GM23338 (cell line): ENCODE results near the gene UST. TPM values are rescaled to one million over a fixed set of nuclear protein-coding genes. Genes with fewer than 3 reads are reported as not detected.

Source experiments
- ATAC-seq: fragments of 200-7000 bp; cut with Tn5 transposase; 3 replicates; pipeline ENCODE4 v1.9.1; 2020
- DNase-seq: peaks from one replicate; pipeline ENCODE4 v3.0.0-alpha.2; 2015; ENCODE audit warnings: low spot score
- H2AFZ ChIP-seq: fragments of 200-600 bp; sonication (generic); 2 replicates; pipeline ENCODE4 v1.8.0; 2016; ENCODE audit warnings: antibody characterized with exemption, mild to moderate bottlenecking, moderate library complexity
- H3F3A ChIP-seq: fragments of 200-600 bp; sonication (generic); replicated peaks from 2 replicates; pipeline ENCODE4 v1.8.0; 2017; ENCODE audit warnings: antibody characterized with exemption, mixed run types, low read depth
- H3K27ac ChIP-seq: fragments of 200-600 bp; sonication (generic); 2 replicates; pipeline ENCODE4 v1.6.1; 2016; ENCODE audit warnings: low read depth
- H3K27me3 ChIP-seq: fragments of 200-600 bp; sonication (generic); 2 replicates; pipeline ENCODE4 v1.8.0; 2016; ENCODE audit warnings: mild to moderate bottlenecking, mixed run types, moderate library complexity; ENCODE audit not compliant: insufficient read depth
- H3K36me3 ChIP-seq: fragments of 200-600 bp; sonication (generic); 2 replicates; pipeline ENCODE4 v1.8.0; 2016; ENCODE audit warnings: mild to moderate bottlenecking; ENCODE audit not compliant: insufficient read depth
- H3K4me1 ChIP-seq: fragments of 200-600 bp; sonication (generic); 2 replicates; pipeline ENCODE4 v1.8.0; 2016; ENCODE audit warnings: mild to moderate bottlenecking, moderate library complexity; ENCODE audit not compliant: insufficient read depth
- H3K4me2 ChIP-seq: fragments of 200-600 bp; sonication (generic); 2 replicates; pipeline ENCODE4 v1.7.1; 2017; ENCODE audit warnings: mixed run types
- H3K4me3 ChIP-seq: fragments of 200-600 bp; sonication (generic); 2 replicates; pipeline ENCODE4 v1.6.1; 2016; ENCODE audit warnings: mixed run types
- H3K79me2 ChIP-seq: fragments of 200-600 bp; sonication (generic); replicated peaks from 2 replicates; pipeline ENCODE4 v1.8.0; 2017; ENCODE audit warnings: mild to moderate bottlenecking; ENCODE audit not compliant: insufficient read depth
- H3K9me2 ChIP-seq: fragments of 200-600 bp; sonication (generic); 2 replicates; pipeline ENCODE4 v1.8.0; 2017; ENCODE audit not compliant: insufficient read depth
- H4K20me1 ChIP-seq: fragments of 200-600 bp; sonication (generic); replicated peaks from 2 replicates; pipeline ENCODE4 v1.8.0; 2017; ENCODE audit warnings: mild to moderate bottlenecking; ENCODE audit not compliant: insufficient read depth
- H3K27ac Mint-ChIP-seq: 2 replicates; pipeline ENCODE4 v1.8.0; 2020; ENCODE audit warnings: inconsistent platforms, mild to moderate bottlenecking, moderate library complexity, mixed read lengths
- H3K27me3 Mint-ChIP-seq: 3 replicates; pipeline ENCODE4 v1.8.0; 2022; ENCODE audit warnings: low read depth, mild to moderate bottlenecking, moderate library complexity, mixed read lengths, inconsistent platforms; ENCODE audit not compliant: insufficient read depth, poor library complexity
- H3K36me3 Mint-ChIP-seq: 3 replicates; pipeline ENCODE4 v1.8.0; 2021; ENCODE audit warnings: low read depth, mild to moderate bottlenecking, inconsistent platforms, moderate library complexity, mixed read lengths
- H3K4me1 Mint-ChIP-seq: 3 replicates; pipeline ENCODE4 v1.8.0; 2020; ENCODE audit warnings: mild to moderate bottlenecking, inconsistent platforms, mixed read lengths
- H3K4me3 Mint-ChIP-seq: 3 replicates; pipeline ENCODE4 v1.8.0; 2021; ENCODE audit warnings: moderate library complexity, mild to moderate bottlenecking, inconsistent platforms, mixed read lengths
- H3K9me3 Mint-ChIP-seq: 3 replicates; pipeline ENCODE4 v1.8.0; 2020; ENCODE audit warnings: moderate library complexity, mild to moderate bottlenecking, inconsistent platforms, mixed read lengths
- POLR2AphosphoS5 ChIP-seq: IDR thresholded peaks from 2 replicates; pipeline ENCODE4 v1.6.1; 2016; ENCODE audit warnings: antibody characterized with exemption, low read depth
- ZNF114 ChIP-seq: fragments of 250-450 bp; sonication (Bioruptor Pico); IDR thresholded peaks from 2 replicates; pipeline ENCODE4 v1.5.0; 2020; ENCODE audit warnings: mild to moderate bottlenecking, moderate library complexity
- polyA plus RNA-seq: library from polyadenylated mRNA; unstranded; fragments of >200 nt; fragmentation: Nextera tagmentation; extraction: Ambion mirVana; gene quantifications from 2 replicates; pipeline ENCODE4 v1.2.1, GENCODE V29; 2016
- total RNA-seq: library from RNA; depleted of rRNA; stranded (reverse); fragments of >200 nt; shearing (Covaris generic); gene quantifications from 2 replicates; pipeline ENCODE4 v1.2.3, GENCODE V29; 2014
- TF ChIP-seq, protein P1 (sequence below): fragments of 250-450 bp; sonication (Bioruptor Pico); IDR thresholded peaks from 2 replicates; pipeline ENCODE4 v1.5.0; 2020; ENCODE audit warnings: mild to moderate bottlenecking, moderate library complexity
- TF ChIP-seq, protein P2 (sequence below): IDR thresholded peaks from 2 replicates; pipeline ENCODE4 v1.6.1; 2016; ENCODE audit warnings: antibody characterized with exemption
- TF ChIP-seq, protein P3 (sequence below), 2 experiments: fragments of 200-600 bp in 1 of 2; sonication (generic) in 1 of 2; conservative IDR thresholded peaks; 2 replicates each; pipeline versions ENCODE4 v1.5.1 to v1.6.1; 2016 to 2017; ENCODE audit warnings: antibody characterized with exemption in 2 of 2, low read depth in 2 of 2, mild to moderate bottlenecking in 2 of 2, moderate library complexity in 1 of 2
- TF ChIP-seq, protein P4 (sequence below): IDR thresholded peaks from one replicate; pipeline ENCODE4 v1.6.1; 2018; ENCODE audit warnings: antibody characterized with exemption; ENCODE audit not compliant: unreplicated experiment

The UST gene
- total and polyA plus RNA-seq, 2 experiments from 2014 or later = 12.6 to 33.0 TPM

DNA sequence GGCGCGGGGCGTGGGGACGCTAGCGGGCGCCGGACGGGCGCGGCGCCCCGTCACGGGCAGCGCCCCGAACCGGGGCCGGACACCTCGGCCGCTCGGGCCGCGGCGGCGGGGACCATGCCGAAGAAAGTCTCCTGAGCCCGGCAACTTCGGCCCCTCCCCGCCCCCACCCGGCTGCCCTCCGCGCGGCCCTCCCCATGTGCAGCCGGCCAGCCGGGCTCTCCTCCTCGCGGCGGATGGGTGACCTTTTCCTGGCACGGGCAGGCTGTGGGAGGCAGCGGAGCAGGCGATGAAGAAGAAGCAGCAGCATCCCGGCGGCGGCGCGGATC lies 278 bp downstream of the UST start:
- Histone ChIP-seq H3K27ac (no peak overlapping the region), H3K79me2 (peaks cover 44% of the 10 kb centered on the region), H3K4me2 (peak overlapping the region; percentile 79), H3F3A (no peaks in the 10 kb centered on the region), H3K27me3 (peaks cover 12% of the 10 kb centered on the region; the same call in 1 of the 2 replicates), H4K20me1 (peaks cover 32% of the 10 kb centered on the region), H3K4me1 (peaks cover 35% of the 10 kb centered on the region), H3K4me3 (peak overlapping the region; percentile 68), H3K9me2 (no peaks in the 10 kb centered on the region), H2AFZ (no peak overlapping the region), H3K36me3 (no peaks in the 10 kb centered on the region; the same call in 1 of the 2 replicates)
- Mint-ChIP-seq H3K4me1 (peaks cover 56% of the 10 kb centered on the region), H3K36me3 (peaks cover 12% of the 10 kb centered on the region), H3K4me3 (peak overlapping the region; percentile 94), H3K27ac (no peak overlapping the region), H3K27me3 (peaks cover 11% of the 10 kb centered on the region), H3K9me3 (no peaks in the 10 kb centered on the region)
- no peak for TF ChIP-seq ZNF114 (CRISPR knock-in tag)
- ATAC-seq (peak; percentile 8), DNase-seq (peak; percentile 49)

DNA sequence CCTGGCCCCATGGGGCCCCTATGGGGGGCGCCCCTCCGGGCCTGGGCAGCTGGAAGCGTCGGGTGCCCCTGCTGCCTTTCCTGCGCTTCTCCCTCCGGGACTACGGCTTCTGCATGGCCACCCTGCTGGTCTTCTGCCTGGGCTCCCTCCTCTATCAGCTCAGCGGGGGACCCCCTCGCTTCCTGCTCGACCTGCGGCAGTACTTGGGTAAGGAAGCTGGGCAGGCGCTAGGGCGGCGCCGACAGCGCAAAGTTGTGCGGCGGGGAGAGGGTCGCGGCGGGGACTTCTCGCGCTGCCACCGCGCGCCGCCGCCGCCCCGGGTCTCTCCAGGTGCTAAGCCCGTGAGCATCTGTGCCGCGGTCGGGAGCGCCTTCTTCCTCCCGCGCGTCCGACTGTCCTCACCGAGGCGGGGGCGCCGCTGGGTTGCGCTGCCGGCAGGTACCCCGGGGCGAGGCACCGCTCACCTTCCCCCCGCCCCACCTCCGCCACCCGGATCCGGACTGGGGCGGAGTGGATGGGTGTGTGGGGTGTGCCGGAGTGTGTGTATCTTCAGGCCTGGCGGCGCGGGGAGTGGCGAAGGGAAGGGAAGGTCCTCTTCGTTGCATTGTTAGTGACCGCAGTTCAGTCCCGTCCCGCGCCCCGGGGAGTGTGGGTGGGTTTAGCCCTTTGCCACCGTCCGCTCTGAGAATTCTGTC lies 788 bp downstream of the UST start:
- H3K27ac ChIP-seq = no peak overlapping the region

More for the DNA sequence above, 788 bp downstream of the UST start:
- H3K4me2 ChIP-seq = peak overlapping the region; percentile 79
- peaks cover 12% of the 10 kb centered on the region; the same call in 1 of the 2 replicates for H3K27me3 ChIP-seq
- 0 out of 2 replicates have a peak overlapping the region, but pooled peaks have one; percentile 16 for H2AFZ ChIP-seq
- Mint-ChIP-seq H3K4me3 (peak overlapping the region; percentile 94), H3K36me3 (peaks cover 12% of the 10 kb centered on the region), H3K27me3 (peaks cover 11% of the 10 kb centered on the region), H3K27ac (no peak overlapping the region), H3K9me3 (no peaks in the 10 kb centered on the region), H3K4me1 (peaks cover 59% of the 10 kb centered on the region)
- no peaks in the 10 kb centered on the region; the same call in 1 of the 2 replicates for H3K36me3 ChIP-seq
- no peaks in the 10 kb centered on the region for H3K9me2 ChIP-seq
- H3K79me2 ChIP-seq = peaks cover 49% of the 10 kb centered on the region
- peak overlapping the region; percentile 68 for H3K4me3 ChIP-seq
- ATAC-seq = peak; percentile 61
- no peaks in the 10 kb centered on the region for H3F3A ChIP-seq
- peak; percentile 89 for DNase-seq
- TF ChIP-seq POLR2AphosphoS5 = peak; percentile 19; the same call in 1 of the 2 replicates
- TF ChIP-seq, protein P1, sequence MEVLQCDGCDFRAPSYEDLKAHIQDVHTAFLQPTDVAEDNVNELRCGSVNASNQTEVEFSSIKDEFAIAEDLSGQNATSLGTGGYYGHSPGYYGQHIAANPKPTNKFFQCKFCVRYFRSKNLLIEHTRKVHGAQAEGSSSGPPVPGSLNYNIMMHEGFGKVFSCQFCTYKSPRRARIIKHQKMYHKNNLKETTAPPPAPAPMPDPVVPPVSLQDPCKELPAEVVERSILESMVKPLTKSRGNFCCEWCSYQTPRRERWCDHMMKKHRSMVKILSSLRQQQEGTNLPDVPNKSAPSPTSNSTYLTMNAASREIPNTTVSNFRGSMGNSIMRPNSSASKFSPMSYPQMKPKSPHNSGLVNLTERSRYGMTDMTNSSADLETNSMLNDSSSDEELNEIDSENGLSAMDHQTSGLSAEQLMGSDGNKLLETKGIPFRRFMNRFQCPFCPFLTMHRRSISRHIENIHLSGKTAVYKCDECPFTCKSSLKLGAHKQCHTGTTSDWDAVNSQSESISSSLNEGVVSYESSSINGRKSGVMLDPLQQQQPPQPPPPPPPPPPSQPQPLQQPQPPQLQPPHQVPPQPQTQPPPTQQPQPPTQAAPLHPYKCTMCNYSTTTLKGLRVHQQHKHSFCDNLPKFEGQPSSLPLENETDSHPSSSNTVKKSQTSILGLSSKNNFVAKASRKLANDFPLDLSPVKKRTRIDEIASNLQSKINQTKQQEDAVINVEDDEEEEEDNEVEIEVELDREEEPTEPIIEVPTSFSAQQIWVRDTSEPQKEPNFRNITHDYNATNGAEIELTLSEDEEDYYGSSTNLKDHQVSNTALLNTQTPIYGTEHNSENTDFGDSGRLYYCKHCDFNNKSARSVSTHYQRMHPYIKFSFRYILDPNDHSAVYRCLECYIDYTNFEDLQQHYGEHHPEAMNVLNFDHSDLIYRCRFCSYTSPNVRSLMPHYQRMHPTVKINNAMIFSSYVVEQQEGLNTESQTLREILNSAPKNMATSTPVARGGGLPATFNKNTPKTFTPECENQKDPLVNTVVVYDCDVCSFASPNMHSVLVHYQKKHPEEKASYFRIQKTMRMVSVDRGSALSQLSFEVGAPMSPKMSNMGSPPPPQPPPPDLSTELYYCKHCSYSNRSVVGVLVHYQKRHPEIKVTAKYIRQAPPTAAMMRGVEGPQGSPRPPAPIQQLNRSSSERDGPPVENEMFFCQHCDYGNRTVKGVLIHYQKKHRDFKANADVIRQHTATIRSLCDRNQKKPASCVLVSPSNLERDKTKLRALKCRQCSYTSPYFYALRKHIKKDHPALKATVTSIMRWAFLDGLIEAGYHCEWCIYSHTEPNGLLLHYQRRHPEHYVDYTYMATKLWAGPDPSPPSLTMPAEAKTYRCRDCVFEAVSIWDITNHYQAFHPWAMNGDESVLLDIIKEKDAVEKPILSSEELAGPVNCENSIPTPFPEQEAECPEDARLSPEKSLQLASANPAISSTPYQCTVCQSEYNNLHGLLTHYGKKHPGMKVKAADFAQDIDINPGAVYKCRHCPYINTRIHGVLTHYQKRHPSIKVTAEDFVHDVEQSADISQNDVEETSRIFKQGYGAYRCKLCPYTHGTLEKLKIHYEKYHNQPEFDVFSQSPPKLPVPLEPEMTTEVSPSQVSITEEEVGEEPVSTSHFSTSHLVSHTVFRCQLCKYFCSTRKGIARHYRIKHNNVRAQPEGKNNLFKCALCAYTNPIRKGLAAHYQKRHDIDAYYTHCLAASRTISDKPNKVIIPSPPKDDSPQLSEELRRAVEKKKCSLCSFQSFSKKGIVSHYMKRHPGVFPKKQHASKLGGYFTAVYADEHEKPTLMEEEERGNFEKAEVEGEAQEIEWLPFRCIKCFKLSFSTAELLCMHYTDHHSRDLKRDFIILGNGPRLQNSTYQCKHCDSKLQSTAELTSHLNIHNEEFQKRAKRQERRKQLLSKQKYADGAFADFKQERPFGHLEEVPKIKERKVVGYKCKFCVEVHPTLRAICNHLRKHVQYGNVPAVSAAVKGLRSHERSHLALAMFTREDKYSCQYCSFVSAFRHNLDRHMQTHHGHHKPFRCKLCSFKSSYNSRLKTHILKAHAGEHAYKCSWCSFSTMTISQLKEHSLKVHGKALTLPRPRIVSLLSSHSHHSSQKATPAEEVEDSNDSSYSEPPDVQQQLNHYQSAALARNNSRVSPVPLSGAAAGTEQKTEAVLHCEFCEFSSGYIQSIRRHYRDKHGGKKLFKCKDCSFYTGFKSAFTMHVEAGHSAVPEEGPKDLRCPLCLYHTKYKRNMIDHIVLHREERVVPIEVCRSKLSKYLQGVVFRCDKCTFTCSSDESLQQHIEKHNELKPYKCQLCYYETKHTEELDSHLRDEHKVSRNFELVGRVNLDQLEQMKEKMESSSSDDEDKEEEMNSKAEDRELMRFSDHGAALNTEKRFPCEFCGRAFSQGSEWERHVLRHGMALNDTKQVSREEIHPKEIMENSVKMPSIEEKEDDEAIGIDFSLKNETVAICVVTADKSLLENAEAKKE = no peak
- TF ChIP-seq, protein P2, sequence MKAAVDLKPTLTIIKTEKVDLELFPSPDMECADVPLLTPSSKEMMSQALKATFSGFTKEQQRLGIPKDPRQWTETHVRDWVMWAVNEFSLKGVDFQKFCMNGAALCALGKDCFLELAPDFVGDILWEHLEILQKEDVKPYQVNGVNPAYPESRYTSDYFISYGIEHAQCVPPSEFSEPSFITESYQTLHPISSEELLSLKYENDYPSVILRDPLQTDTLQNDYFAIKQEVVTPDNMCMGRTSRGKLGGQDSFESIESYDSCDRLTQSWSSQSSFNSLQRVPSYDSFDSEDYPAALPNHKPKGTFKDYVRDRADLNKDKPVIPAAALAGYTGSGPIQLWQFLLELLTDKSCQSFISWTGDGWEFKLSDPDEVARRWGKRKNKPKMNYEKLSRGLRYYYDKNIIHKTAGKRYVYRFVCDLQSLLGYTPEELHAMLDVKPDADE = peak; percentile 54; the same call in 1 of the 2 replicates
- TF ChIP-seq, protein P3, sequence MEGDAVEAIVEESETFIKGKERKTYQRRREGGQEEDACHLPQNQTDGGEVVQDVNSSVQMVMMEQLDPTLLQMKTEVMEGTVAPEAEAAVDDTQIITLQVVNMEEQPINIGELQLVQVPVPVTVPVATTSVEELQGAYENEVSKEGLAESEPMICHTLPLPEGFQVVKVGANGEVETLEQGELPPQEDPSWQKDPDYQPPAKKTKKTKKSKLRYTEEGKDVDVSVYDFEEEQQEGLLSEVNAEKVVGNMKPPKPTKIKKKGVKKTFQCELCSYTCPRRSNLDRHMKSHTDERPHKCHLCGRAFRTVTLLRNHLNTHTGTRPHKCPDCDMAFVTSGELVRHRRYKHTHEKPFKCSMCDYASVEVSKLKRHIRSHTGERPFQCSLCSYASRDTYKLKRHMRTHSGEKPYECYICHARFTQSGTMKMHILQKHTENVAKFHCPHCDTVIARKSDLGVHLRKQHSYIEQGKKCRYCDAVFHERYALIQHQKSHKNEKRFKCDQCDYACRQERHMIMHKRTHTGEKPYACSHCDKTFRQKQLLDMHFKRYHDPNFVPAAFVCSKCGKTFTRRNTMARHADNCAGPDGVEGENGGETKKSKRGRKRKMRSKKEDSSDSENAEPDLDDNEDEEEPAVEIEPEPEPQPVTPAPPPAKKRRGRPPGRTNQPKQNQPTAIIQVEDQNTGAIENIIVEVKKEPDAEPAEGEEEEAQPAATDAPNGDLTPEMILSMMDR (conservative IDR thresholded peaks at IDR 0.05; ENCODE audit: low read depth in 2 of 2) = peak in 1 of 2 experiments; percentile 34; a peak in 2 of 4 replicates
- TF ChIP-seq, protein P4, sequence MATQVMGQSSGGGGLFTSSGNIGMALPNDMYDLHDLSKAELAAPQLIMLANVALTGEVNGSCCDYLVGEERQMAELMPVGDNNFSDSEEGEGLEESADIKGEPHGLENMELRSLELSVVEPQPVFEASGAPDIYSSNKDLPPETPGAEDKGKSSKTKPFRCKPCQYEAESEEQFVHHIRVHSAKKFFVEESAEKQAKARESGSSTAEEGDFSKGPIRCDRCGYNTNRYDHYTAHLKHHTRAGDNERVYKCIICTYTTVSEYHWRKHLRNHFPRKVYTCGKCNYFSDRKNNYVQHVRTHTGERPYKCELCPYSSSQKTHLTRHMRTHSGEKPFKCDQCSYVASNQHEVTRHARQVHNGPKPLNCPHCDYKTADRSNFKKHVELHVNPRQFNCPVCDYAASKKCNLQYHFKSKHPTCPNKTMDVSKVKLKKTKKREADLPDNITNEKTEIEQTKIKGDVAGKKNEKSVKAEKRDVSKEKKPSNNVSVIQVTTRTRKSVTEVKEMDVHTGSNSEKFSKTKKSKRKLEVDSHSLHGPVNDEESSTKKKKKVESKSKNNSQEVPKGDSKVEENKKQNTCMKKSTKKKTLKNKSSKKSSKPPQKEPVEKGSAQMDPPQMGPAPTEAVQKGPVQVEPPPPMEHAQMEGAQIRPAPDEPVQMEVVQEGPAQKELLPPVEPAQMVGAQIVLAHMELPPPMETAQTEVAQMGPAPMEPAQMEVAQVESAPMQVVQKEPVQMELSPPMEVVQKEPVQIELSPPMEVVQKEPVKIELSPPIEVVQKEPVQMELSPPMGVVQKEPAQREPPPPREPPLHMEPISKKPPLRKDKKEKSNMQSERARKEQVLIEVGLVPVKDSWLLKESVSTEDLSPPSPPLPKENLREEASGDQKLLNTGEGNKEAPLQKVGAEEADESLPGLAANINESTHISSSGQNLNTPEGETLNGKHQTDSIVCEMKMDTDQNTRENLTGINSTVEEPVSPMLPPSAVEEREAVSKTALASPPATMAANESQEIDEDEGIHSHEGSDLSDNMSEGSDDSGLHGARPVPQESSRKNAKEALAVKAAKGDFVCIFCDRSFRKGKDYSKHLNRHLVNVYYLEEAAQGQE = no peak
- H4K20me1 ChIP-seq = peaks cover 32% of the 10 kb centered on the region
- H3K4me1 ChIP-seq = peaks cover 35% of the 10 kb centered on the region
